Measurements from ENCODE around the gene CCDC177. TPM values are rescaled to one million over a fixed set of nuclear protein-coding genes. Genes with fewer than 3 reads are reported as not detected.

The CCDC177 gene
- total and polyA plus RNA-seq, 2 of the 8 experiments (the other 6 are each of a cell fraction or from before 2014, with no cell fraction given): 0.62 to 2.8 TPM

GRCh38 chr14:69616408-69616773, 41.7 kb upstream of the CCDC177 start (continued):
- no peak for TF ChIP-seq CTCF (IDR thresholded peaks at IDR 0.05; ENCODE audit: control extremely low read depth in 1 of 3, insufficient read depth in 1 of 3, low read depth in 1 of 3, low read length in 3 of 3)
